GM21786 (cell line): ENCODE data around the gene EPS8L3.
A peak's percentile ranks its signal among the peaks of the same experiment; 100 is the strongest.

Source experiments
- ATAC-seq: cut with Tn5 transposase; IDR thresholded peaks from one replicate; pipeline ENCODE4 v1.9.1; 2021; ENCODE audit not compliant: unreplicated experiment

Gene EPS8L3

GRCh38 chr1:109793486-109794318, 30.0 kb upstream of the EPS8L3 start:
- no peak for ATAC-seq

- ATAC-seq, result no peak
Measured at GRCh38 chr1:109793089-109793485, 29.4 kb upstream of the EPS8L3 start.

- ATAC-seq, result no peak
Measured at GRCh38 chr1:109792056-109792831, 28.5 kb upstream of the EPS8L3 start.

GRCh38 chr1:109791495-109792043, 27.8 kb upstream of the EPS8L3 start:
- ATAC-seq, result no peak

GRCh38 chr1:109790735-109791494, 27.2 kb upstream of the EPS8L3 start:
- ATAC-seq, result peak; percentile 85

GRCh38 chr1:109790329-109790728, 26.6 kb upstream of the EPS8L3 start:
- no peak for ATAC-seq

GRCh38 chr1:109789551-109790180, 25.9 kb upstream of the EPS8L3 start:
- ATAC-seq, result no peak

GRCh38 chr1:109788695-109789521, 25.2 kb upstream of the EPS8L3 start:
- ATAC-seq, result no peak

GRCh38 chr1:109787845-109788601, 24.3 kb upstream of the EPS8L3 start:
- ATAC-seq, result no peak

- ATAC-seq, result no peak
Measured at GRCh38 chr1:109787211-109787844, 23.6 kb upstream of the EPS8L3 start.

- ATAC-seq, result no peak
Measured at GRCh38 chr1:109786531-109787021, 22.9 kb upstream of the EPS8L3 start.

GRCh38 chr1:109786112-109786480, 22.4 kb upstream of the EPS8L3 start:
- no peak for ATAC-seq

GRCh38 chr1:109785446-109786111, 21.9 kb upstream of the EPS8L3 start:
- no peak for ATAC-seq

GRCh38 chr1:109784551-109785252, 21.0 kb upstream of the EPS8L3 start:
- ATAC-seq, result no peak

- ATAC-seq, result no peak
Measured at GRCh38 chr1:109783436-109783835, 19.7 kb upstream of the EPS8L3 start.

- no peak for ATAC-seq
Measured at GRCh38 chr1:109782927-109783326, 19.2 kb upstream of the EPS8L3 start.

- ATAC-seq, result no peak
Measured at GRCh38 chr1:109782514-109782913, 18.8 kb upstream of the EPS8L3 start.
